ENCODE measurements around the gene PPIP5K1. TPM values are rescaled to one million over a fixed set of nuclear protein-coding genes. Genes with fewer than 3 reads are reported as not detected.

The PPIP5K1 gene
- total and polyA plus RNA-seq, 2 donors from 2014 or later: 7.7 to 64.6 TPM

DNA sequence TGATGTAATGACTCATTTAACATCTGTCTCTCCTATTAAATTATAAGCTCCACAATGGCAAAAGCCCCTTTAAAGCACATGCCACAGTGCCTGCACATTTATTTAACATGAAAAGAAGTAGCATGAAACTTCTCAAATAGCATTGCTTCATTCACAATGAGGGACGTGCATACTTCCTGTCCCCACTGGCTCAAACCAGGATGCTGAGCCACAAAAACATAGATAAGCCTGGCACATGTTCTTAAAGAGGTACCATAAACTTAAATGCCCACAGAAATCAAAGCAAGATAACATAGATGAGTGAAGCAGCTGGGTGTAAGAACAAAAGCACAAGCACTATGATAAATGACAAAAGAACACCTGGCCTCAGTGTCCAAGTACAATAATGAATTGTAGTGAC, 100.8 kb downstream of the PPIP5K1 start:
- TF ChIP-seq, protein P1, sequence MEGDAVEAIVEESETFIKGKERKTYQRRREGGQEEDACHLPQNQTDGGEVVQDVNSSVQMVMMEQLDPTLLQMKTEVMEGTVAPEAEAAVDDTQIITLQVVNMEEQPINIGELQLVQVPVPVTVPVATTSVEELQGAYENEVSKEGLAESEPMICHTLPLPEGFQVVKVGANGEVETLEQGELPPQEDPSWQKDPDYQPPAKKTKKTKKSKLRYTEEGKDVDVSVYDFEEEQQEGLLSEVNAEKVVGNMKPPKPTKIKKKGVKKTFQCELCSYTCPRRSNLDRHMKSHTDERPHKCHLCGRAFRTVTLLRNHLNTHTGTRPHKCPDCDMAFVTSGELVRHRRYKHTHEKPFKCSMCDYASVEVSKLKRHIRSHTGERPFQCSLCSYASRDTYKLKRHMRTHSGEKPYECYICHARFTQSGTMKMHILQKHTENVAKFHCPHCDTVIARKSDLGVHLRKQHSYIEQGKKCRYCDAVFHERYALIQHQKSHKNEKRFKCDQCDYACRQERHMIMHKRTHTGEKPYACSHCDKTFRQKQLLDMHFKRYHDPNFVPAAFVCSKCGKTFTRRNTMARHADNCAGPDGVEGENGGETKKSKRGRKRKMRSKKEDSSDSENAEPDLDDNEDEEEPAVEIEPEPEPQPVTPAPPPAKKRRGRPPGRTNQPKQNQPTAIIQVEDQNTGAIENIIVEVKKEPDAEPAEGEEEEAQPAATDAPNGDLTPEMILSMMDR (IDR thresholded peaks at IDR 0.05; ENCODE audit: borderline replicate concordance, extremely low read depth, insufficient read depth): no peak
- H3K27me3 ChIP-seq (ENCODE audit: control insufficient read depth, insufficient read depth, low read length): no peaks in the 10 kb centered on the region
- H3K36me3 ChIP-seq (ENCODE audit: control insufficient read depth in 2 of 3, insufficient read depth in 3 of 3, low read length in 3 of 3): peaks cover 2 to 11% (median 6%) of the 10 kb centered on the region in 3 donors
- H3K4me3 ChIP-seq (ENCODE audit: low read length in 3 of 3): no peak overlapping the region
- DNase-seq: no peak
- peaks cover 2 to 10% (median 3%) of the 10 kb centered on the region in 3 donors for H3K4me1 ChIP-seq (ENCODE audit: control insufficient read depth in 2 of 3, insufficient read depth in 2 of 3, low read depth in 1 of 3, low read length in 3 of 3)
- intact Hi-C loops (cut with DNase I): no loop called here
- no peak overlapping the region for H3K9ac ChIP-seq (ENCODE audit: low read length in 3 of 3)
- no peak for FAIRE-seq
- H3K9me3 ChIP-seq (ENCODE audit: control insufficient read depth in 2 of 3, insufficient read depth in 1 of 3, low read length in 3 of 3): no peaks in the 10 kb centered on the region
- no peak overlapping the region for H3K27ac ChIP-seq (ENCODE audit: low read depth in 2 of 2, low read length in 2 of 2)

DNA sequence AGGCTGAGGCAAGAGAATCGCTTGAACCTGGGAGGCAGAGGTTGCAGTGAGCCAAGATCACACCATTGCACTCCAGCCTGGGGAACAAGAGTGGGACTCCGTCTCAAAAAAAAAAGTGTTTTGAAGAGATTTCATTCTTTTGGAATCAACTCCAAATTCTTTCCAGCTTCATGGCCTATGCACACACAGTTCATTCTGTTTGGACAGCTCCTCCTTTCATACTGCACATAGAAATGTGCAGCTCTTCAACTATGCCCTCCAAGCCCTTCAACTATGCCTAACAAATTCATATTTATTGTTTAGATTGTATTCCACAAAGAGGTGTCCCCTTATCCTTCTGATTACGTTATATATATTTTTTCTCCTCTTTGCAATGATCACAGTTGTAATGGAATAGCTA, 101.2 kb downstream of the PPIP5K1 start:
- no peaks in the 10 kb centered on the region for H3K9me3 ChIP-seq (ENCODE audit: control insufficient read depth in 2 of 3, insufficient read depth in 1 of 3, low read length in 3 of 3)
- FAIRE-seq (no peak), DNase-seq (no peak)
- H3K9ac ChIP-seq (ENCODE audit: low read length in 3 of 3): no peak overlapping the region
- H3K27ac ChIP-seq (ENCODE audit: low read depth in 2 of 2, low read length in 2 of 2): no peak overlapping the region
- H3K27me3 ChIP-seq (ENCODE audit: control insufficient read depth, insufficient read depth, low read length): no peaks in the 10 kb centered on the region
- no peak overlapping the region for H3K4me3 ChIP-seq (ENCODE audit: low read length in 3 of 3)
- TF ChIP-seq, protein P1 (IDR thresholded peaks at IDR 0.05; ENCODE audit: borderline replicate concordance, extremely low read depth, insufficient read depth): no peak
- peaks cover 2 to 10% (median 3%) of the 10 kb centered on the region in 3 donors for H3K4me1 ChIP-seq (ENCODE audit: control insufficient read depth in 2 of 3, insufficient read depth in 2 of 3, low read depth in 1 of 3, low read length in 3 of 3)
- intact Hi-C loops (cut with DNase I): no loop called here
- peaks cover 2 to 11% (median 6%) of the 10 kb centered on the region in 3 donors for H3K36me3 ChIP-seq (ENCODE audit: control insufficient read depth in 2 of 3, insufficient read depth in 3 of 3, low read length in 3 of 3)

- Histone ChIP-seq H3K4me1 (ENCODE audit: control insufficient read depth in 2 of 3, insufficient read depth in 2 of 3, low read depth in 1 of 3, low read length in 3 of 3) (peaks cover 2 to 5% (median 3%) of the 10 kb centered on the region in 3 donors), H3K9me3 (ENCODE audit: control insufficient read depth in 2 of 3, insufficient read depth in 1 of 3, low read length in 3 of 3) (no peaks in the 10 kb centered on the region), H3K4me3 (ENCODE audit: low read length in 3 of 3) (no peak overlapping the region), H3K27me3 (ENCODE audit: control insufficient read depth, insufficient read depth, low read length) (no peaks in the 10 kb centered on the region), H3K9ac (ENCODE audit: low read length in 3 of 3) (no peak overlapping the region), H3K36me3 (ENCODE audit: control insufficient read depth in 2 of 3, insufficient read depth in 3 of 3, low read length in 3 of 3) (peaks cover 2 to 11% (median 6%) of the 10 kb centered on the region in 3 donors), H3K27ac (ENCODE audit: low read depth in 2 of 2, low read length in 2 of 2) (no peak overlapping the region)
- DNase-seq: no peak
- FAIRE-seq: no peak
- TF ChIP-seq, protein P1 (IDR thresholded peaks at IDR 0.05; ENCODE audit: borderline replicate concordance, extremely low read depth, insufficient read depth): no peak
- intact Hi-C loops (cut with DNase I): no loop called here
Measured at GRCh38 chr15:43487271-43487895, 102.6 kb downstream of the PPIP5K1 start.
